GM21423 (cell line): Measurements from ENCODE around the gene GPATCH3.

Source experiments
- ATAC-seq: cut with Tn5 transposase; IDR thresholded peaks from one replicate; pipeline ENCODE4 v1.9.1; 2021; ENCODE audit warnings: mild to moderate bottlenecking, moderate library complexity; ENCODE audit not compliant: unreplicated experiment

GPATCH3 gene

GRCh38 chr1:26864610-26865480 lies 35.4 kb downstream of the GPATCH3 start:
- ATAC-seq = peak; percentile 93

GRCh38 chr1:26863685-26864077 lies 36.6 kb downstream of the GPATCH3 start:
- no peak for ATAC-seq

- ATAC-seq = no peak
These were observed 37.2 kb downstream of the GPATCH3 start, which contains the start of gene SFN for GRCh38 chr1:26862781-26863684. TSS of gene SFN (plus strand) at chr1:26863149. CDS start at chr1:26863213, 64 bp downstream.

- ATAC-seq = no peak
These were observed 38.3 kb downstream of the GPATCH3 start for GRCh38 chr1:26861889-26862378.

GRCh38 chr1:26861286-26861701 lies 39.0 kb downstream of the GPATCH3 start:
- ATAC-seq = no peak

GRCh38 chr1:26858891-26859640 lies 41.2 kb downstream of the GPATCH3 start:
- no peak for ATAC-seq

- ATAC-seq = no peak
These were observed 42.1 kb downstream of the GPATCH3 start for GRCh38 chr1:26858160-26858559.

GRCh38 chr1:26857473-26858060 lies 42.7 kb downstream of the GPATCH3 start:
- ATAC-seq = no peak

GRCh38 chr1:26856604-26857469 lies 43.4 kb downstream of the GPATCH3 start:
- no peak for ATAC-seq

GRCh38 chr1:26856181-26856580 lies 44.1 kb downstream of the GPATCH3 start:
- ATAC-seq = no peak

GRCh38 chr1:26855636-26856035 lies 44.6 kb downstream of the GPATCH3 start:
- ATAC-seq = no peak

GRCh38 chr1:26854906-26855305 lies 45.4 kb downstream of the GPATCH3 start:
- ATAC-seq = no peak

- no peak for ATAC-seq
These were observed 46.7 kb downstream of the GPATCH3 start for GRCh38 chr1:26853600-26853999.

- ATAC-seq = no peak
These were observed 47.1 kb downstream of the GPATCH3 start for GRCh38 chr1:26853156-26853555.

- ATAC-seq = no peak
These were observed 47.6 kb downstream of the GPATCH3 start for GRCh38 chr1:26852701-26853100.

- ATAC-seq = no peak
These were observed 49.1 kb downstream of the GPATCH3 start for GRCh38 chr1:26851106-26851684.

- no peak for ATAC-seq
These were observed 51.1 kb downstream of the GPATCH3 start for GRCh38 chr1:26848941-26849774.

- ATAC-seq = no peak
These were observed 51.8 kb downstream of the GPATCH3 start for GRCh38 chr1:26848499-26848898.
